Thymus (tissue), 11 donors: ENCODE measurements around the gene GLRX5. TPM values are rescaled to one million over a fixed set of nuclear protein-coding genes. Genes with fewer than 3 reads are reported as not detected.
"Not testable (repeated sequence)": the region's sequence is repeated elsewhere in the genome, so short reads cannot be mapped to it uniquely, and the experiment has no call there.

Source experiments
- DNase-seq, 9 donors: peaks; one replicate each; pipeline ENCODE4 v3.0.0-alpha.2; 2013; ENCODE audit warnings: low spot score in 9 of 9, low read depth in 6 of 9, missing footprints in 1 of 9
- H3K27ac ChIP-seq, 2 donors: one replicate each; pipeline ENCODE4 v1.5.1; 2013; ENCODE audit warnings: control low read depth in 1 of 2, low read depth in 1 of 2, low read length in 1 of 2, mild to moderate bottlenecking in 1 of 2, moderate library complexity in 1 of 2
- H3K27me3 ChIP-seq, 2 donors: one replicate each; pipeline ENCODE4 v1.5.1; 2013; ENCODE audit warnings: low read length in 1 of 2; ENCODE audit not compliant: control insufficient read depth in 2 of 2, insufficient read depth in 1 of 2
- H3K36me3 ChIP-seq, 2 donors: one replicate each; pipeline ENCODE4 v1.5.1; 2013; ENCODE audit warnings: low read length in 1 of 2, mild to moderate bottlenecking in 1 of 2, moderate library complexity in 1 of 2; ENCODE audit not compliant: control insufficient read depth in 2 of 2, insufficient read depth in 2 of 2
- H3K4me1 ChIP-seq, 2 donors: one replicate each; pipeline ENCODE4 v1.5.1; 2013; ENCODE audit warnings: low read length in 2 of 2; ENCODE audit not compliant: control insufficient read depth in 2 of 2, insufficient read depth in 2 of 2
- H3K4me3 ChIP-seq, 2 donors: one replicate each; pipeline ENCODE4 v1.5.1; 2013; ENCODE audit warnings: low read length in 2 of 2, control low read depth in 1 of 2, mild to moderate bottlenecking in 1 of 2
- H3K9me3 ChIP-seq, 2 donors: one replicate each; pipeline ENCODE4 v1.5.1; 2013; ENCODE audit warnings: low read length in 1 of 2, mild to moderate bottlenecking in 1 of 2; ENCODE audit not compliant: control insufficient read depth in 2 of 2, insufficient read depth in 1 of 2
- WGBS: extraction: QIAGEN DNeasy Blood & Tissue Kit; methylation state at CpG from one replicate; pipeline ENCODE4 v1.1.7; 2013; 5-methylcytosine and 5-hydroxymethylcytosine counted together
- polyA plus RNA-seq: library from polyadenylated mRNA; stranded (reverse); fragments of 200-250 nt; gene quantifications from one replicate; pipeline ENCODE4 v1.2.3, GENCODE V29; 2013
- total RNA-seq: library from RNA; stranded (reverse); fragments of 120-200 nt; gene quantifications from one replicate; pipeline ENCODE4 v1.2.4, GENCODE V29; 2013
- donor health status: healthy.

GLRX5 gene
- total and polyA plus RNA-seq, 2 donors = 44.2 to 51.5 TPM

- Histone ChIP-seq H3K4me1 (peaks cover 4 to 8% of the 10 kb centered on the region in 2 donors), H3K27ac (no peak overlapping the region), H3K27me3 (no peaks in the 10 kb centered on the region), H3K36me3 (peaks cover 0 to 10% of the 10 kb centered on the region in 2 donors), H3K9me3 (no peaks in the 10 kb centered on the region), H3K4me3 (no peak overlapping the region)
- DNase-seq = no peak
- WGBS = 95% methylated on average over 6 of the region's 6 CpGs
These were observed 30.5 kb upstream of the GLRX5 start for GRCh38 chr14:95504135-95505029.

DNA sequence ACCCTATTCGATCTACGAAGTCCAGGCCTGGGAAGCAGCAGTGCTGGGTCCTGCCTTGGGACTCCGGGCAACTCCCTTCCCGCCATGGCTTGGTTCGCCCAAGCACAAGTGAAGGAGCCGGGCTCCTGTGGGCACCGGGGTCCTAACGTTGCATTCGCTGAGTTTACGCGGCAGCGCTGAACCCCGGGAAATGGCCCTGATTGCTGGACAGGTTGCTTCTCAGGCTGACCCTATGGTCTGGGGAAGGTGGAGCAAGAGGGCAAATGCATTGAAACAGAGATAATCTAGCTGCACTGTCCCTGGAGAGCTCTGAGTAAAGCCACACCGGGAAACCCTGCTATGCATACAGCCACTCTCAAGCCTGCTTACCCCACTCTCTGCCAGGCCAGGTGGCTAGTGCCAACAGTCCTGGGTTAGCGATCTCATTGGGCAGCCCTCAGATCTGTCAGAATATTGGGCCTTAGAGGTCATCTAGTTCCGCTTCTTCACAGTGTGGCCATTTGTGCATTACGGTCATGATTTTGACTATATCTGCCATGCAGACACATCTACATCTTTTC lies 29.7 kb upstream of the GLRX5 start:
- Histone ChIP-seq H3K36me3 (peaks cover 0 to 10% of the 10 kb centered on the region in 2 donors), H3K4me1 (peaks cover 2 to 8% of the 10 kb centered on the region in 2 donors), H3K27ac (no peak overlapping the region)

DNA sequence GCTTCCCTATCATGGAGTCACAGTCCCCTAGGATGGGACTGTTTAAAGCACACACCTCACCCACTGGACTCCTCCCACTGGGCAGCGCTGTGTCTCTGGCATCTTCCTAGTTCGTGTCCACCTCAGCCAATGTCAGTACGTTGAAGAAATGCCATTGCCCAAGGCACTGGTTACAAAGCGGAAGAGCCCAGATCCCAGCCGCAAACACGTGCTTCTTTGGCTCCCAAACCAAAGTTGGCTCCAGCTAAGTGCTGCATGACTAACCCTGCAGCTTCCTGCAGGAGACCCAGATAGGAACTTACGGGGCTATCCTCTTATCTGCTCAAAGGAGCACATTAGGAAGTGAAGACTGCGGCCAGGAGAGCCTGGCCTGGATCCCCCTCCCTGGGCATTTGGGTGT lies 27.7 kb upstream of the GLRX5 start:
- Histone ChIP-seq H3K27ac (peak overlapping the region in 1 of 2 donors; percentile 31), H3K4me1 (peaks cover 2 to 8% of the 10 kb centered on the region in 2 donors)
- 73% methylated on average over 8 of the region's 8 CpGs for WGBS

More for the DNA sequence above, 29.7 kb upstream of the GLRX5 start:
- H3K4me3 ChIP-seq = no peak overlapping the region
- WGBS = 91% methylated on average over 17 of the region's 17 CpGs
- H3K27me3 ChIP-seq = no peaks in the 10 kb centered on the region
- no peaks in the 10 kb centered on the region for H3K9me3 ChIP-seq
- DNase-seq = no peak

DNA sequence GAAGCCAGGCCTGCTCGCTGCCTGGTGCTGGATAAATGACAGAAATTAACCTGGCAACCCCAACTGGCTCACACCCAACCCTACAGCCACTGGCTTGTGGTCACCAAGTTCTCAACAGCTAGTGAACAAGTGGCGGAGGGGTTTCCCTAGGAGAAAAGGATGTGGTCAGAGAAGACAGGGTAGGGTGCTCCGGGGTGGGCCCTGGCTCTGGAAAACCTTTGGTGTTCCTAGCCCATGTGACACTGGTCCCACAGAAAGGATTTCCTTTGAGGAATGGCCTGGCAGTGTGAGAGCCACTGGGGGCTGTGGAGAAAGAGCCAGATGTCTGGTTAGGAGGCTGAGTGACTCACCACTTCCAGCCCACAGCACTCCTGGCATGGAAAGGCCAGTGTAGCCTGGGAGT lies 27.1 kb upstream of the GLRX5 start:
- Histone ChIP-seq H3K36me3 (peaks cover 0 to 8% of the 10 kb centered on the region in 2 donors), H3K4me1 (peaks cover 2 to 8% of the 10 kb centered on the region in 2 donors), H3K9me3 (no peaks in the 10 kb centered on the region), H3K27me3 (no peaks in the 10 kb centered on the region), H3K27ac (no peak overlapping the region), H3K4me3 (no peak overlapping the region)
- DNase-seq = no peak
- 48% methylated on average over 3 of the region's 3 CpGs for WGBS

More for the DNA sequence above, 27.7 kb upstream of the GLRX5 start:
- DNase-seq = no peak
- no peaks in the 10 kb centered on the region for H3K27me3 ChIP-seq
- no peaks in the 10 kb centered on the region for H3K9me3 ChIP-seq
- H3K36me3 ChIP-seq = peaks cover 0 to 8% of the 10 kb centered on the region in 2 donors
- H3K4me3 ChIP-seq = no peak overlapping the region

GRCh38 chr14:95508377-95508776 lies 26.5 kb upstream of the GLRX5 start:
- Histone ChIP-seq H3K27me3 (no peaks in the 10 kb centered on the region), H3K4me3 (no peak overlapping the region), H3K36me3 (peaks cover 0 to 8% of the 10 kb centered on the region in 2 donors), H3K4me1 (peaks cover 2 to 8% of the 10 kb centered on the region in 2 donors), H3K9me3 (no peaks in the 10 kb centered on the region), H3K27ac (no peak overlapping the region)
- WGBS = 97% methylated on average over 6 of the region's 6 CpGs
- no peak for DNase-seq

DNA sequence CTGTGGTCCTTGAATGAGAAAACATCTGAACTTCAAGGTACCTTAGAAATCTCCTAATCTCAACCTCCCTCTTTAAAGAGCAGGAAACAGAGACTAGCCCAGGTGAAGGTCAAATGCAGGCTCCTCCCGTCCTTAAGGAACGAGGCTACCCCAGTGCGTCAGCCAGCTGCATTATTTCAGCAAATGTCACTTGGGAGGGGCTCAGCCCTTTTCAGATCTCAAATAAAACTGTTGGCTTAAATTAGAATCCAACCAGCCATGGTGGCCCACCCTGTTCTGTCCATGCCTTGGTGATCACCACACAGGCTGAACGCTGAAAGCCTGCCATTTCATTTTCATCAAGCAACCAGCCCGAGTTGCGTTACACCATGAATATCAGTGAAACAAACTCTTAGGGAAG lies 25.4 kb upstream of the GLRX5 start:
- Histone ChIP-seq H3K27ac (no peak overlapping the region), H3K4me1 (peaks cover 2 to 13% of the 10 kb centered on the region in 2 donors), H3K4me3 (no peak overlapping the region), H3K36me3 (peaks cover 0 to 8% of the 10 kb centered on the region in 2 donors), H3K27me3 (no peaks in the 10 kb centered on the region), H3K9me3 (no peaks in the 10 kb centered on the region)
- DNase-seq = no peak
- WGBS = 94% methylated on average over 6 of the region's 6 CpGs

DNA sequence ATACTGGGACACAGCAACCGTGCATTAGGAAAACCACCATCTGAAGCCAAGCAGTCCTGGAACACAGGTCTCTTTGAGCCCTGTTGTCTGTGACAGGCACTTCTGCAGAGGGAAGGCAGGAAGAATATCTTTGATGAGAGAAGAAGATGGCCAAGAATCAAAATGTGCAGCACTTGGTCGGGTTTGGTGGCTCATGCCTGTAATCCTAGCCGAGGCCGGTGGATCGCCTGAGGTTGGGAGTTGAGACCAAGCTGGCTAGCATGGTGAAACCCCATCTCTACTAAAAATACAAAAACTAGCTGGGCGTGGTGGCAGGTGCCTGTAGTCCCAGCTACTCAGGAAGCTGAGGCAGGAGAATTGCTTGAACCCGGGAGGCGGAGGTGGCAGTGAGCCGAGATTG lies 24.5 kb upstream of the GLRX5 start:
- not testable (repeated sequence) for H3K4me3 ChIP-seq, H3K27me3 ChIP-seq, H3K9me3 ChIP-seq, DNase-seq, H3K27ac ChIP-seq, H3K36me3 ChIP-seq
- 94% methylated on average over 9 of the region's 9 CpGs for WGBS
- H3K4me1 ChIP-seq = peaks cover 7 to 21% of the 10 kb centered on the region in 2 donors

- DNase-seq = no peak
- H3K27ac ChIP-seq = no peak overlapping the region
- H3K4me1 ChIP-seq = peaks cover 12 to 26% of the 10 kb centered on the region in 2 donors
- H3K27me3 ChIP-seq = peaks cover 0 to 4% of the 10 kb centered on the region in 2 donors
- WGBS = 75% methylated on average over 5 of the region's 5 CpGs
- no peak overlapping the region for H3K4me3 ChIP-seq
- H3K9me3 ChIP-seq = no peaks in the 10 kb centered on the region
- H3K36me3 ChIP-seq = peaks cover 0 to 8% of the 10 kb centered on the region in 2 donors
These were observed 24.0 kb upstream of the GLRX5 start for GRCh38 chr14:95510804-95511203.

DNA sequence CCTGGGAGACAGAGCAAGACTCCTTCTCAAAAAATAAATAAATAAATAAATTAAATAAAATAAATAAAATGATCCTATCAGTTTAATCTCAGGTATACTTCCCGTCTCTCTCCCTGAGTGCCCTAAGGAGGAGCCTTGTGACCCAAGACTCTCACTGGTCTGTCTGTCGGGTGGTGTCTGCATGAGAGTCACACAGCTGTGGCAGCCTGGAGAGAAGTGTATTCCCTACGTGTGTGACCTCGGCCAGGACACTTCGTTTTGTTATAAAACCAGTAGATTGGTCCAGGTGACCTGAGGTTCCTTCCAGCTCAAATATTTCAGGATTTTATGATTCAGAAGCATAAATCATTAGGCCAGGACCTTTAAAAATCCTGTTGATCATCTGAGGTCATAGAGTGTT lies 23.2 kb upstream of the GLRX5 start:
- 96% methylated on average over 5 of the region's 5 CpGs for WGBS
- no peak overlapping the region for H3K4me3 ChIP-seq
- H3K9me3 ChIP-seq = peaks cover 0 to under 1% of the 10 kb centered on the region in 2 donors
- DNase-seq = no peak
- no peak overlapping the region for H3K27ac ChIP-seq
- H3K4me1 ChIP-seq = peaks cover 15 to 29% of the 10 kb centered on the region in 2 donors
- H3K36me3 ChIP-seq = peaks cover 0 to 4% of the 10 kb centered on the region in 2 donors
- peaks cover 0 to 8% of the 10 kb centered on the region in 2 donors for H3K27me3 ChIP-seq
